H9 (cell line): ENCODE results near the gene ARHGAP26. TPM values are rescaled to one million over a fixed set of nuclear protein-coding genes. Genes with fewer than 3 reads are reported as not detected.

Source experiments
- DNase-seq: peaks from one replicate; pipeline ENCODE4 v3.0.0-alpha.2; 2017
- H2AFZ ChIP-seq: one replicate; pipeline ENCODE4 v1.6.1; 2013; ENCODE audit warnings: mild to moderate bottlenecking, low read length, control low read depth, moderate library complexity
- H2AK5ac ChIP-seq: 2 replicates; pipeline ENCODE4 v1.6.1; 2013; ENCODE audit warnings: low read length, control low read depth, mixed read lengths; ENCODE audit not compliant: insufficient read length
- H2BK120ac ChIP-seq: one replicate; pipeline ENCODE4 v1.6.1; 2013; ENCODE audit warnings: low read depth, mild to moderate bottlenecking, low read length, control low read depth, inconsistent platforms; ENCODE audit not compliant: poor library complexity, severe bottlenecking
- H2BK12ac ChIP-seq: 2 replicates; pipeline ENCODE4 v1.6.1; 2013; ENCODE audit warnings: low read length, control low read depth, mixed read lengths, low read depth; ENCODE audit not compliant: insufficient read length
- H2BK15ac ChIP-seq: 2 replicates; pipeline ENCODE4 v1.6.1; 2013; ENCODE audit warnings: low read depth, low read length, control low read depth
- H2BK20ac ChIP-seq: one replicate; pipeline ENCODE4 v1.6.1; 2013; ENCODE audit warnings: low read depth, mild to moderate bottlenecking, low read length, control low read depth, inconsistent platforms; ENCODE audit not compliant: poor library complexity, severe bottlenecking
- H2BK5ac ChIP-seq: 2 replicates; pipeline ENCODE4 v1.6.1; 2013; ENCODE audit warnings: low read length, control low read depth, mixed read lengths; ENCODE audit not compliant: insufficient read length
- H3K14ac ChIP-seq: 2 replicates; pipeline ENCODE4 v1.6.1; 2013; ENCODE audit warnings: low read length, control low read depth; ENCODE audit not compliant: insufficient read depth
- H3K18ac ChIP-seq: 2 replicates; pipeline ENCODE4 v1.6.1; 2013; ENCODE audit warnings: low read depth, mild to moderate bottlenecking, mixed read lengths, low read length, control low read depth; ENCODE audit not compliant: insufficient read length
- H3K23ac ChIP-seq: 2 replicates; pipeline ENCODE4 v1.6.1; 2013; ENCODE audit warnings: low read length, control low read depth, mixed read lengths, low read depth; ENCODE audit not compliant: insufficient read length
- H3K23me2 ChIP-seq: 2 replicates; pipeline ENCODE4 v1.6.1; 2013; ENCODE audit warnings: low read depth, mild to moderate bottlenecking, mixed read lengths, low read length, control low read depth; ENCODE audit not compliant: insufficient read length, poor library complexity, severe bottlenecking
- H3K27ac ChIP-seq: 2 replicates; pipeline ENCODE4 v1.5.1; 2013; ENCODE audit warnings: low read length, control low read depth, mixed read lengths, low read depth; ENCODE audit not compliant: insufficient read length
- H3K27me3 ChIP-seq: 2 replicates; pipeline ENCODE4 v1.6.1; 2013; ENCODE audit warnings: low read length, control low read depth, inconsistent platforms; ENCODE audit not compliant: insufficient read depth
- H3K4ac ChIP-seq: 2 replicates; pipeline ENCODE4 v1.6.1; 2013; ENCODE audit warnings: low read depth, mild to moderate bottlenecking, control low read depth, inconsistent platforms, low read length, moderate library complexity
- H3K4me1 ChIP-seq: 2 replicates; pipeline ENCODE4 v1.6.1; 2013; ENCODE audit warnings: low read length, control low read depth, inconsistent platforms; ENCODE audit not compliant: insufficient read depth
- H3K4me2 ChIP-seq: 2 replicates; pipeline ENCODE4 v1.6.1; 2013; ENCODE audit warnings: low read length, control low read depth, mixed read lengths; ENCODE audit not compliant: insufficient read length, insufficient read depth
- H3K56ac ChIP-seq: 2 replicates; pipeline ENCODE4 v1.6.1; 2013; ENCODE audit warnings: low read depth, mild to moderate bottlenecking, mixed read lengths, low read length, control low read depth; ENCODE audit not compliant: insufficient read length
- H3K79me1 ChIP-seq: 2 replicates; pipeline ENCODE4 v1.6.1; 2013; ENCODE audit warnings: low read depth, mild to moderate bottlenecking, moderate library complexity, low read length, control low read depth, inconsistent platforms; ENCODE audit not compliant: insufficient read depth, poor library complexity, severe bottlenecking
- H3K79me2 ChIP-seq: 2 replicates; pipeline ENCODE4 v1.6.1; 2013; ENCODE audit warnings: low read length, control low read depth, inconsistent platforms; ENCODE audit not compliant: insufficient read depth
- H3K9ac ChIP-seq: 2 replicates; pipeline ENCODE4 v1.6.1; 2013; ENCODE audit warnings: low read length, control low read depth, mixed read lengths; ENCODE audit not compliant: insufficient read length; ENCODE audit errors: extremely low read depth
- H3K9me3 ChIP-seq: one replicate; pipeline ENCODE4 v1.6.1; 2013; ENCODE audit warnings: low read depth, low read length, inconsistent platforms; ENCODE audit not compliant: control insufficient read depth
- H3T11ph ChIP-seq: one replicate; pipeline ENCODE4 v1.6.1; 2013; ENCODE audit warnings: mild to moderate bottlenecking, low read length, control low read depth, inconsistent platforms
- H4K20me1 ChIP-seq: one replicate; pipeline ENCODE4 v1.6.1; 2013; ENCODE audit not compliant: control insufficient read depth, insufficient read length, insufficient read depth
- H4K5ac ChIP-seq: 2 replicates; pipeline ENCODE4 v1.6.1; 2013; ENCODE audit warnings: low read depth, mild to moderate bottlenecking, mixed read lengths, low read length, control low read depth; ENCODE audit not compliant: insufficient read length
- H4K8ac ChIP-seq: replicated peaks from 2 replicates; pipeline ENCODE4 v1.6.1; 2013; ENCODE audit warnings: low read length, control low read depth, mixed read lengths, low read depth; ENCODE audit not compliant: insufficient read length
- H4K91ac ChIP-seq: 2 replicates; pipeline ENCODE4 v1.6.1; 2013; ENCODE audit warnings: low read depth, mild to moderate bottlenecking, moderate library complexity, mixed read lengths, low read length, control low read depth; ENCODE audit not compliant: insufficient read length
- H3K27ac Mint-ChIP-seq, 3 experiments: 2 replicates in 2 of 3; 3 replicates in 1 of 3; pipeline ENCODE4 v1.8.0; 2020 to 2021; ENCODE audit warnings: mixed read lengths in 3 of 3, mild to moderate bottlenecking in 1 of 3, moderate library complexity in 1 of 3
- H3K27me3 Mint-ChIP-seq: 2 replicates; pipeline ENCODE4 v1.8.0; 2021; ENCODE audit warnings: low read depth, mild to moderate bottlenecking, moderate library complexity, mixed read lengths
- H3K36me3 Mint-ChIP-seq, 3 experiments: 2 replicates in 2 of 3; 3 replicates in 1 of 3; pipeline ENCODE4 v1.8.0; 2020 to 2021; ENCODE audit warnings: low read depth in 3 of 3, mixed read lengths in 3 of 3; ENCODE audit not compliant: insufficient read depth in 1 of 3
- H3K4me1 Mint-ChIP-seq, 2 experiments: 2 replicates each; pipeline ENCODE4 v1.8.0; 2020; ENCODE audit warnings: mixed read lengths in 2 of 2
- H3K4me3 Mint-ChIP-seq, 2 experiments: 2 replicates in 1 of 2; 3 replicates in 1 of 2; pipeline ENCODE4 v1.8.0; 2020 to 2021; ENCODE audit warnings: mild to moderate bottlenecking in 2 of 2, mixed read lengths in 2 of 2, moderate library complexity in 1 of 2
- H3K9me3 Mint-ChIP-seq, 2 experiments: 2 replicates in 1 of 2; 3 replicates in 1 of 2; pipeline ENCODE4 v1.8.0; 2020; ENCODE audit warnings: mild to moderate bottlenecking in 2 of 2, mixed read lengths in 2 of 2, moderate library complexity in 1 of 2
- WGBS: extraction: QIAGEN DNeasy Blood & Tissue Kit; methylation state at CpG from one replicate; pipeline ENCODE4 v1.1.7; 2013; ENCODE audit warnings: missing lambda C conversion rate, low lambda C conversion rate, mixed read lengths; ENCODE audit not compliant: insufficient read length; ENCODE audit errors: extremely low coverage; 5-methylcytosine and 5-hydroxymethylcytosine counted together
- total RNA-seq: library from RNA; stranded (reverse); gene quantifications from 2 replicates; pipeline ENCODE4 v1.2.1, GENCODE V29; 2021
- TF ChIP-seq, protein P1 (sequence below): fragments of 200-600 bp; sonication (generic); conservative IDR thresholded peaks from 3 replicates; pipeline ENCODE4 v1.8.0; 2021; ENCODE audit warnings: antibody characterized with exemption, mild to moderate bottlenecking

The ARHGAP26 gene
- total RNA-seq, 1 experiment from 2014 or later: 13.8 TPM

DNA sequence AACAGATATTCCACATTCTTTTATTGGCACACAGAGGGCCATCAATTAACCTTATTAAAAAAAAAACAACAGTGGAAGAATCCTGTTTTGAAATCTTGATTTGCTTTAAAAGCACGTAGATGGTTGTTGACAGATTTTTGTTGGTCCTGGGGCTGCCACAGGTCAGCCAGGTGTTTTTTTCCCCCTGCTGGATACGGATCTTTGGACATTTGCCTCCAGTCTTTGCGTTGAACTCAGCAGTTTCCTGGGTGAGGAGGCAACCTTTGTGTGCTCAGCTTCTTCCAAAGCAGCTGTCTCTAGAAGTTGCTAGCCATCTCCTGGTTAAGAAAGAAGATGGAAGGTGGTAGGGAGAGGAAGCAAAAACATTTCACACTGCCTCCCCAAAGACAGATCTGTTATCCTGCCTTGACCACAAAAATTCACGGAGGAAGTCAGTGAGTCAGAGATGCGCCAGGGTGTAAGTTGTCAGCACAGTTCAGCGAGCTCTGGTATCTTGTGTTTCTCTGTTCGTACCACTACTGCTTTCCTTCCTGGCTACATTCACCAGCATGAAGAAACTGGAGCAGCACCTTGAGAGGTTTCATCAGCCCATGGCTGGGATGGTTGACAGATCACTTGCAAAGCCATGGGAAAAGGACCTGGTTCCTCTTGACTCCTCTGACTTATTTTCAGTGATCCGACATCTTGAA is 207.3 kb downstream of the ARHGAP26 start:
- no peak overlapping the region for H3K18ac ChIP-seq
- H4K20me1 ChIP-seq: no peaks in the 10 kb centered on the region
- no peak overlapping the region for H2BK120ac ChIP-seq
- DNase-seq: no peak
- Mint-ChIP-seq H3K4me3 (no peak overlapping the region), H3K27ac (peak overlapping the region in 1 of 3 experiments; percentile 32; a peak in 2 of 7 replicates), H3K27me3 (no peaks in the 10 kb centered on the region), H3K9me3 (no peaks in the 10 kb centered on the region), H3K36me3 (no peaks in the 10 kb centered on the region), H3K4me1 (peaks cover 28 to 31% of the 10 kb centered on the region in 2 experiments)
- no peak overlapping the region for H2AK5ac ChIP-seq
- H3K9ac ChIP-seq: no peak overlapping the region
- no peak overlapping the region for H3K14ac ChIP-seq
- no peak overlapping the region for H3T11ph ChIP-seq
- no peaks in the 10 kb centered on the region for H3K79me2 ChIP-seq
- no peak overlapping the region for H3K23ac ChIP-seq
- H2BK5ac ChIP-seq: peak overlapping the region; percentile 64
- H3K9me3 ChIP-seq: no peaks in the 10 kb centered on the region
- no peak overlapping the region for H4K8ac ChIP-seq
- no peak overlapping the region for H3K27ac ChIP-seq
- H2BK12ac ChIP-seq: no peak overlapping the region
- no peak overlapping the region for H2BK20ac ChIP-seq
- H3K23me2 ChIP-seq: no peaks in the 10 kb centered on the region
- H3K4me1 ChIP-seq: peaks cover 13% of the 10 kb centered on the region
- H4K91ac ChIP-seq: no peak overlapping the region
- no peak overlapping the region for H3K4me2 ChIP-seq
- H2BK15ac ChIP-seq: no peak overlapping the region
- TF ChIP-seq, protein P1, sequence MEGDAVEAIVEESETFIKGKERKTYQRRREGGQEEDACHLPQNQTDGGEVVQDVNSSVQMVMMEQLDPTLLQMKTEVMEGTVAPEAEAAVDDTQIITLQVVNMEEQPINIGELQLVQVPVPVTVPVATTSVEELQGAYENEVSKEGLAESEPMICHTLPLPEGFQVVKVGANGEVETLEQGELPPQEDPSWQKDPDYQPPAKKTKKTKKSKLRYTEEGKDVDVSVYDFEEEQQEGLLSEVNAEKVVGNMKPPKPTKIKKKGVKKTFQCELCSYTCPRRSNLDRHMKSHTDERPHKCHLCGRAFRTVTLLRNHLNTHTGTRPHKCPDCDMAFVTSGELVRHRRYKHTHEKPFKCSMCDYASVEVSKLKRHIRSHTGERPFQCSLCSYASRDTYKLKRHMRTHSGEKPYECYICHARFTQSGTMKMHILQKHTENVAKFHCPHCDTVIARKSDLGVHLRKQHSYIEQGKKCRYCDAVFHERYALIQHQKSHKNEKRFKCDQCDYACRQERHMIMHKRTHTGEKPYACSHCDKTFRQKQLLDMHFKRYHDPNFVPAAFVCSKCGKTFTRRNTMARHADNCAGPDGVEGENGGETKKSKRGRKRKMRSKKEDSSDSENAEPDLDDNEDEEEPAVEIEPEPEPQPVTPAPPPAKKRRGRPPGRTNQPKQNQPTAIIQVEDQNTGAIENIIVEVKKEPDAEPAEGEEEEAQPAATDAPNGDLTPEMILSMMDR: no peak
- H3K79me1 ChIP-seq: no peaks in the 10 kb centered on the region
- WGBS: no CpG with 5 or more reads among the region's 8 CpGs
- H3K56ac ChIP-seq: no peak overlapping the region
- no peak overlapping the region for H2AFZ ChIP-seq
- H3K4ac ChIP-seq: no peak overlapping the region
- no peak overlapping the region for H4K5ac ChIP-seq
- H3K27me3 ChIP-seq: no peaks in the 10 kb centered on the region
